ENCODE data around the gene TP63. TPM values are rescaled to one million over a fixed set of nuclear protein-coding genes. Genes with fewer than 3 reads are reported as not detected.
A peak's percentile ranks its signal among the peaks of the same experiment; 100 is the strongest.

The TP63 gene
- total RNA-seq, 1 donor from 2014 or later, result 1.1 TPM

GRCh38 chr3:189735913-189736312, 104.7 kb downstream of the TP63 start:
- H3K27ac ChIP-seq (ENCODE audit: low read depth, low read length), result no peak overlapping the region
- DNase-seq (ENCODE audit: low read depth) (no peak), FAIRE-seq (no peak)
- no peak overlapping the region for H3K4me3 Mint-ChIP-seq (ENCODE audit: unreplicated experiment)
- no peak overlapping the region for H3K4me3 ChIP-seq (ENCODE audit: insufficient read depth, low read depth, low read length)
- no peak overlapping the region for H3K27ac Mint-ChIP-seq (ENCODE audit: unreplicated experiment)
- H3K4me1 Mint-ChIP-seq (ENCODE audit: low read depth, unreplicated experiment), result no peaks in the 10 kb centered on the region
- H3K27me3 ChIP-seq (ENCODE audit: insufficient read depth, low read length), result no peaks in the 10 kb centered on the region
- no peaks in the 10 kb centered on the region for H4K20me1 ChIP-seq (ENCODE audit: insufficient read depth, low read length)
- H3K4me1 ChIP-seq (ENCODE audit: insufficient read depth, low read length), result no peaks in the 10 kb centered on the region
- H2AFZ ChIP-seq (ENCODE audit: low read depth, low read length), result no peak overlapping the region
- no peaks in the 10 kb centered on the region for H3K27me3 Mint-ChIP-seq (ENCODE audit: low read depth, unreplicated experiment)
- peaks cover 2% of the 10 kb centered on the region for H3K9me3 Mint-ChIP-seq (ENCODE audit: unreplicated experiment)
- H3K36me3 Mint-ChIP-seq (ENCODE audit: low read depth, unreplicated experiment), result no peaks in the 10 kb centered on the region
- no peak for TF ChIP-seq EZH2 (IDR thresholded peaks at IDR 0.05; ENCODE audit: insufficient read depth, low read length)
- no peak for TF ChIP-seq CTCF (IDR thresholded peaks at IDR 0.05; ENCODE audit: insufficient read depth, low read depth, low read length)
- no peaks in the 10 kb centered on the region for H3K79me2 ChIP-seq (ENCODE audit: insufficient read depth, low read length)
- no peak overlapping the region for H3K9ac ChIP-seq (ENCODE audit: low read length)
- no peaks in the 10 kb centered on the region for H3K36me3 ChIP-seq (ENCODE audit: insufficient read depth, low read length)
- H3K9me3 ChIP-seq (ENCODE audit: insufficient read depth, low read depth, low read length), result no peaks in the 10 kb centered on the region
- H3K4me2 ChIP-seq (ENCODE audit: low read length), result no peak overlapping the region

DNA sequence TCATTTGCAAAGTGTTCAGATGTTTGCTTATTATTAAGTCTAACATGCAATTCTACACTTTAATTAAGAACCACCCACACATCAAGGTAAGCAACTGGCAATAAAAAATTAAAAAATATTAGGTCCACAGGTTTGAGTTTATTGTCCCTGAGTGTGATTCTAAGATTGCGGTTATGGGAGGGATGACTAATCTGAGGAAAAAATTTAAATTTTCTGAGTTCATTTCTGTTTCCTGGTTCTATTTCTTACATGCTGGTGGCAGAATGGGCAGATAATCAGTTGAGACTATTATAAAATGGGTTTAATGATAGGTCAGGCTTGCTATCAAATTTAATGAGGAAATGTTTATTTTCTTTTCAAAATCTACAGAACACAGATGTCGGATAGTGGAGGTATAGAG, 105.9 kb downstream of the TP63 start:
- no peaks in the 10 kb centered on the region for H3K4me1 ChIP-seq (ENCODE audit: insufficient read depth, low read length)
- H3K27ac Mint-ChIP-seq (ENCODE audit: unreplicated experiment), result no peak overlapping the region
- H3K9me3 Mint-ChIP-seq (ENCODE audit: unreplicated experiment), result peaks cover 2% of the 10 kb centered on the region
- no peak overlapping the region for H3K4me2 ChIP-seq (ENCODE audit: low read length)
- TF ChIP-seq EZH2 (IDR thresholded peaks at IDR 0.05; ENCODE audit: insufficient read depth, low read length), result no peak
- TF ChIP-seq CTCF (IDR thresholded peaks at IDR 0.05; ENCODE audit: insufficient read depth, low read depth, low read length), result no peak
- no peaks in the 10 kb centered on the region for H4K20me1 ChIP-seq (ENCODE audit: insufficient read depth, low read length)
- no peak overlapping the region for H3K4me3 ChIP-seq (ENCODE audit: insufficient read depth, low read depth, low read length)
- no peaks in the 10 kb centered on the region for H3K79me2 ChIP-seq (ENCODE audit: insufficient read depth, low read length)
- H3K36me3 ChIP-seq (ENCODE audit: insufficient read depth, low read length), result no peaks in the 10 kb centered on the region
- H3K9ac ChIP-seq (ENCODE audit: low read length), result no peak overlapping the region
- no peaks in the 10 kb centered on the region for H3K27me3 ChIP-seq (ENCODE audit: insufficient read depth, low read length)
- no peaks in the 10 kb centered on the region for H3K27me3 Mint-ChIP-seq (ENCODE audit: low read depth, unreplicated experiment)
- FAIRE-seq, result no peak
- no peak for DNase-seq (ENCODE audit: low read depth)
- H2AFZ ChIP-seq (ENCODE audit: low read depth, low read length), result no peak overlapping the region
- H3K27ac ChIP-seq (ENCODE audit: low read depth, low read length), result no peak overlapping the region
- H3K4me3 Mint-ChIP-seq (ENCODE audit: unreplicated experiment), result no peak overlapping the region
- no peaks in the 10 kb centered on the region for H3K9me3 ChIP-seq (ENCODE audit: insufficient read depth, low read depth, low read length)
- no peaks in the 10 kb centered on the region for H3K4me1 Mint-ChIP-seq (ENCODE audit: low read depth, unreplicated experiment)
- H3K36me3 Mint-ChIP-seq (ENCODE audit: low read depth, unreplicated experiment), result no peaks in the 10 kb centered on the region

DNA sequence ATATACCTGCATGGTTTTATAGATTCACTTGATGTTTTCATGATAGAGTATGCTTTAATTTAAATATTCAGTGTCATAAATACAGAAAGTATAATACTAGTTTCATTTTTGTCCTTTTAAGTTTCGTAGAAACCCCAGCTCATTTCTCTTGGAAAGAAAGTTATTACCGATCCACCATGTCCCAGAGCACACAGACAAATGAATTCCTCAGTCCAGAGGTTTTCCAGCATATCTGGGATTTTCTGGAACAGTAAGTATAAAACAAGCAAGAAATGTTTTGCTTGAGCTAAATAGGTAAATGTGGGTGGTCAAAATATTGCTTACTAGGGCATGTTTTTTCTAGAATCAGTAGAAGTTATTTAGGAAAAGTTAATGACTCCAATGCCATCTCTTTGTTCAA, 106.4 kb downstream of the TP63 start:
- Histone ChIP-seq H3K27ac (ENCODE audit: low read depth, low read length) (no peak overlapping the region), H3K4me2 (ENCODE audit: low read length) (no peak overlapping the region), H3K27me3 (ENCODE audit: insufficient read depth, low read length) (no peaks in the 10 kb centered on the region), H4K20me1 (ENCODE audit: insufficient read depth, low read length) (no peaks in the 10 kb centered on the region), H3K36me3 (ENCODE audit: insufficient read depth, low read length) (no peaks in the 10 kb centered on the region), H3K4me1 (ENCODE audit: insufficient read depth, low read length) (no peaks in the 10 kb centered on the region), H3K9me3 (ENCODE audit: insufficient read depth, low read depth, low read length) (no peaks in the 10 kb centered on the region), H3K79me2 (ENCODE audit: insufficient read depth, low read length) (no peaks in the 10 kb centered on the region), H3K9ac (ENCODE audit: low read length) (no peak overlapping the region), H2AFZ (ENCODE audit: low read depth, low read length) (no peak overlapping the region), H3K4me3 (ENCODE audit: insufficient read depth, low read depth, low read length) (no peak overlapping the region)
- Mint-ChIP-seq H3K36me3 (ENCODE audit: low read depth, unreplicated experiment) (no peaks in the 10 kb centered on the region), H3K27me3 (ENCODE audit: low read depth, unreplicated experiment) (no peaks in the 10 kb centered on the region), H3K4me3 (ENCODE audit: unreplicated experiment) (no peak overlapping the region), H3K27ac (ENCODE audit: unreplicated experiment) (no peak overlapping the region), H3K4me1 (ENCODE audit: low read depth, unreplicated experiment) (no peaks in the 10 kb centered on the region), H3K9me3 (ENCODE audit: unreplicated experiment) (peaks cover 2% of the 10 kb centered on the region)
- FAIRE-seq (peak; percentile 20), DNase-seq (ENCODE audit: low read depth) (no peak)
- TF ChIP-seq CTCF (IDR thresholded peaks at IDR 0.05; ENCODE audit: insufficient read depth, low read depth, low read length) (no peak), EZH2 (IDR thresholded peaks at IDR 0.05; ENCODE audit: insufficient read depth, low read length) (no peak)

All from astrocyte (in vitro differentiated cells and primary cell).